Liver (tissue), 9 donors: ENCODE results near the gene PTPRN2. TPM values are rescaled to one million over a fixed set of nuclear protein-coding genes. Genes with fewer than 3 reads are reported as not detected.

ENCODE experiments used
- DNase-seq: peaks from one replicate; pipeline ENCODE4 v3.0.0-alpha.2; 2017; ENCODE audit warnings: low spot score
- H3K27ac ChIP-seq, 2 donors: one replicate each; pipeline ENCODE4 v1.7.0; 2013; ENCODE audit warnings: inconsistent platforms in 2 of 2, low read length in 2 of 2, control low read depth in 1 of 2, low read depth in 1 of 2, mild to moderate bottlenecking in 1 of 2
- H3K27me3 ChIP-seq, 4 donors: one replicate each; pipeline versions ENCODE4 v1.6.1 to v1.7.0; 2013; ENCODE audit warnings: low read length in 3 of 4, inconsistent platforms in 1 of 4, mild to moderate bottlenecking in 1 of 4, moderate library complexity in 1 of 4; ENCODE audit not compliant: control insufficient read depth in 4 of 4, insufficient read depth in 4 of 4
- H3K36me3 ChIP-seq, 4 donors: one replicate each; pipeline versions ENCODE4 v1.6.1 to v1.7.0; 2013; ENCODE audit warnings: low read length in 3 of 4, mild to moderate bottlenecking in 3 of 4, low read depth in 1 of 4, moderate library complexity in 1 of 4; ENCODE audit not compliant: control insufficient read depth in 4 of 4, insufficient read depth in 3 of 4
- H3K4me1 ChIP-seq, 4 donors: one replicate each; pipeline versions ENCODE4 v1.6.1 to v1.7.0; 2013; ENCODE audit warnings: low read length in 3 of 4, mild to moderate bottlenecking in 3 of 4, moderate library complexity in 1 of 4; ENCODE audit not compliant: control insufficient read depth in 4 of 4, insufficient read depth in 4 of 4
- H3K4me3 ChIP-seq, 3 donors: one replicate each; pipeline versions ENCODE4 v1.6.1 to v1.7.0; 2013; ENCODE audit warnings: low read length in 3 of 3, control low read depth in 1 of 3, low read depth in 1 of 3, mild to moderate bottlenecking in 1 of 3
- H3K9ac ChIP-seq, 2 donors: one replicate each; pipeline ENCODE4 v1.7.0; 2013; ENCODE audit warnings: low read length in 2 of 2, mild to moderate bottlenecking in 2 of 2, moderate library complexity in 2 of 2, control low read depth in 1 of 2, low read depth in 1 of 2
- H3K9me3 ChIP-seq, 4 donors: one replicate each; pipeline versions ENCODE4 v1.6.1 to v1.7.0; 2013; ENCODE audit warnings: low read length in 3 of 4; ENCODE audit not compliant: control insufficient read depth in 4 of 4
- FOXA1 ChIP-seq: IDR thresholded peaks from 2 replicates; pipeline ENCODE4 v1.6.1; 2016; ENCODE audit warnings: antibody characterized with exemption
- GABPA ChIP-seq, 2 donors: IDR thresholded peaks in 1 of 2; conservative IDR thresholded peaks in 1 of 2; 2 replicates each; pipeline ENCODE4 v1.6.1; 2016; ENCODE audit warnings: antibody characterized with exemption in 2 of 2, mild to moderate bottlenecking in 1 of 2, moderate library complexity in 1 of 2
- HNF4A ChIP-seq, 2 donors: conservative IDR thresholded peaks; 2 replicates each; pipeline ENCODE4 v1.6.1; 2016; ENCODE audit warnings: antibody characterized with exemption in 2 of 2, mild to moderate bottlenecking in 2 of 2
- HNF4G ChIP-seq: IDR thresholded peaks from 2 replicates; pipeline ENCODE4 v1.6.1; 2016; ENCODE audit warnings: antibody characterized with exemption
- JUND ChIP-seq, 2 donors: IDR thresholded peaks; 2 replicates each; pipeline ENCODE4 v1.6.1; 2016; ENCODE audit warnings: antibody characterized with exemption in 2 of 2
- RXRA ChIP-seq, 2 donors: IDR thresholded peaks; 2 replicates each; pipeline ENCODE4 v1.6.1; 2017 to 2018; ENCODE audit warnings: antibody characterized with exemption in 2 of 2, mild to moderate bottlenecking in 1 of 2
- SP1 ChIP-seq: IDR thresholded peaks from 2 replicates; pipeline ENCODE4 v1.6.1; 2018; ENCODE audit warnings: antibody characterized with exemption, mild to moderate bottlenecking
- TAF1 ChIP-seq: conservative IDR thresholded peaks from 2 replicates; pipeline ENCODE4 v1.6.1; 2016; ENCODE audit warnings: antibody characterized with exemption, mild to moderate bottlenecking
- WGBS: extraction: QIAGEN DNeasy Blood & Tissue Kit; methylation state at CpG from one replicate; pipeline ENCODE4 v1.1.7; 2013; 5-methylcytosine and 5-hydroxymethylcytosine counted together
- polyA plus RNA-seq, 2 donors: library from polyadenylated mRNA; stranded (reverse) in 1 of 2; unstranded in 1 of 2; fragments of 200-250 nt in 1 of 2; fragments of >200 nt in 1 of 2; fragmentation: Nextera tagmentation in 1 of 2; extraction: Ambion mirVana in 1 of 2; gene quantifications; one replicate each; pipeline versions ENCODE4 v1.2.1 to v1.2.3, GENCODE V29; 2013 to 2015
- total RNA-seq, 2 donors: library from RNA; depleted of rRNA; stranded (reverse); fragments of >200 nt; gene quantifications; one replicate each; pipeline ENCODE4 v1.2.3, GENCODE V29; 2014
- TF ChIP-seq, protein P1 (sequence below): fragments of 150-350 bp; IDR thresholded peaks from 2 replicates; pipeline ENCODE4 v1.5.1; 2017; ENCODE audit warnings: improper control_type of control experiment, low read depth, low read length; ENCODE audit not compliant: missing input control
- TF ChIP-seq, protein P2 (sequence below): IDR thresholded peaks from 2 replicates; pipeline ENCODE4 v1.6.1; 2016; ENCODE audit warnings: antibody characterized with exemption
- TF ChIP-seq, protein P3 (sequence below): IDR thresholded peaks from 2 replicates; pipeline ENCODE4 v1.6.1; 2016; ENCODE audit warnings: antibody characterized with exemption, mild to moderate bottlenecking
- TF ChIP-seq, protein P4 (sequence below): IDR thresholded peaks from 2 replicates; pipeline ENCODE4 v1.6.1; 2016; ENCODE audit warnings: antibody characterized with exemption
- donor health status: healthy.
- donor health status: healthy.
- donor health status: healthy.
- donor health status: healthy.
- donor health status: healthy.

Gene PTPRN2
- total and polyA plus RNA-seq, 4 donors = 0.75 to 1.9 (median 1.1) TPM

DNA sequence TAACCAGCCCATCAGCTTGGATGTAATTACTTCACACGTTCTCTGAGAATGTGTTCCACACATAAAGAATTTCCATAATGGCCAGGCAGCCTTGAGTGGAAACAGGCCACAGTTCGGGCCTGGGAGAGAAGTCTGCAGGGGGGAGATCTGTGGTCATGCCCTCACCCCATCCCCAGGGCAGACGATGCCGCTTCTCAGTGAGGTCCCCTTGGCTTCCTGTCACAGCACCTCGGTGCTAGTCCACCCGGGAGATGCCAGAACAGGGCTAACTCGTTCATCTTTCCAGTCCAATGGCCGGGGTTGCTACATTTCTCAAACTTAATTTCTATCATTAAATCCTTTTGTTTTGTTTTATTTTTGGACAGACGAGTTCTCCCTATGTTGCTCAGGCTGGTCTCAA, 624.1 kb downstream of the PTPRN2 start:
- DNase-seq = no peak

DNA sequence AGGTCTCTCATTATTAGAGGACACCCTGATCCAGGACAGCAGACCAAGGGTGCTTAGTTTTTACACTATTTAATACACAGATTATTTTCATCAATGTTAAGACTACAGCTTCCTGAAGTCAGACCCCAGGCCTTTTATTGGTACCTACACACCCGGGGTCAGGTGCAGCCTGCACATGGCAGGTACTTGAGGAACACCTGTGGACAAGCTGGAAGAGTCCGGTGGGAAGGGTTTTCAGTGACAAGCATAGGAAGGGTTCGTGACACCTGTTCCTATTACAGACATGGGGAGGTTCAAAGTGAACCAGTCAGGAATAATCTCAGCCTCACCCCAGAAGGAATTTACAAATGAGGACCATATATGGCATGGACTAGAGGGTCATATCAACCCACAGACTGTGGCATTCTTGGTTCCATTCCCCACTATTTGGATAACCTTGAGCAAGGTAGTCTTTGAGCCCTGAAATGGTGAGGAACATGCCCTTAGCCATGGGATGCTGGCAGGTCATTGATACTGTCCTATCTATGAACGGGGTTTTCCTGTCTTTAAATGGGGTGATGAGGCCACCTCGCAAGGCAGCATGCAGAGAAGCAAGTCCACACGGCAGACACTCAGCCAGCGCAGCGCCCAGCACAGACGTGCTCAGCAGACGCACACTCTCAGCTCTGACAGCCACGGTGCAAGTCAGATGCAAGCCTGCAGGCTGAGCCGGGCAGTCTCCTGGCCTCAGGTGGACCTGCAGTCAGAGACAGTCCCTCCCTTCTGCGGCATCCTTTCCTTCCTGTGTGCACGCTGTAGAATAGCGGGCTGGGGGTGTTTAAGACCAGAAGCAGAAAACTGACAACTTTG, 624.9 kb downstream of the PTPRN2 start:
- H3K9ac ChIP-seq = no peak overlapping the region
- TF ChIP-seq RXRA (IDR thresholded peaks at IDR 0.05) = no peak
- TF ChIP-seq, protein P1, sequence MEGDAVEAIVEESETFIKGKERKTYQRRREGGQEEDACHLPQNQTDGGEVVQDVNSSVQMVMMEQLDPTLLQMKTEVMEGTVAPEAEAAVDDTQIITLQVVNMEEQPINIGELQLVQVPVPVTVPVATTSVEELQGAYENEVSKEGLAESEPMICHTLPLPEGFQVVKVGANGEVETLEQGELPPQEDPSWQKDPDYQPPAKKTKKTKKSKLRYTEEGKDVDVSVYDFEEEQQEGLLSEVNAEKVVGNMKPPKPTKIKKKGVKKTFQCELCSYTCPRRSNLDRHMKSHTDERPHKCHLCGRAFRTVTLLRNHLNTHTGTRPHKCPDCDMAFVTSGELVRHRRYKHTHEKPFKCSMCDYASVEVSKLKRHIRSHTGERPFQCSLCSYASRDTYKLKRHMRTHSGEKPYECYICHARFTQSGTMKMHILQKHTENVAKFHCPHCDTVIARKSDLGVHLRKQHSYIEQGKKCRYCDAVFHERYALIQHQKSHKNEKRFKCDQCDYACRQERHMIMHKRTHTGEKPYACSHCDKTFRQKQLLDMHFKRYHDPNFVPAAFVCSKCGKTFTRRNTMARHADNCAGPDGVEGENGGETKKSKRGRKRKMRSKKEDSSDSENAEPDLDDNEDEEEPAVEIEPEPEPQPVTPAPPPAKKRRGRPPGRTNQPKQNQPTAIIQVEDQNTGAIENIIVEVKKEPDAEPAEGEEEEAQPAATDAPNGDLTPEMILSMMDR = no peak
- TF ChIP-seq, protein P2, sequence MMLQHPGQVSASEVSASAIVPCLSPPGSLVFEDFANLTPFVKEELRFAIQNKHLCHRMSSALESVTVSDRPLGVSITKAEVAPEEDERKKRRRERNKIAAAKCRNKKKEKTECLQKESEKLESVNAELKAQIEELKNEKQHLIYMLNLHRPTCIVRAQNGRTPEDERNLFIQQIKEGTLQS = no peak
- H3K4me1 ChIP-seq = no peaks in the 10 kb centered on the region
- no peaks in the 10 kb centered on the region for H3K36me3 ChIP-seq
- peaks cover 0 to 7% (median 1%) of the 10 kb centered on the region in 4 donors for H3K27me3 ChIP-seq
- no peak for DNase-seq
- WGBS = 79% methylated on average over 15 of the region's 15 CpGs
- no peak overlapping the region for H3K4me3 ChIP-seq
- no peak overlapping the region for H3K27ac ChIP-seq
- no peaks in the 10 kb centered on the region for H3K9me3 ChIP-seq

More for the DNA sequence above, 624.1 kb downstream of the PTPRN2 start:
- Histone ChIP-seq H3K4me3 (no peak overlapping the region), H3K27me3 (peaks cover 0 to 7% (median 1%) of the 10 kb centered on the region in 4 donors), H3K9me3 (no peaks in the 10 kb centered on the region), H3K36me3 (no peaks in the 10 kb centered on the region), H3K4me1 (no peaks in the 10 kb centered on the region), H3K27ac (no peak overlapping the region), H3K9ac (no peak overlapping the region)
- WGBS = 83% methylated on average over 9 of the region's 9 CpGs
- TF ChIP-seq, protein P3, sequence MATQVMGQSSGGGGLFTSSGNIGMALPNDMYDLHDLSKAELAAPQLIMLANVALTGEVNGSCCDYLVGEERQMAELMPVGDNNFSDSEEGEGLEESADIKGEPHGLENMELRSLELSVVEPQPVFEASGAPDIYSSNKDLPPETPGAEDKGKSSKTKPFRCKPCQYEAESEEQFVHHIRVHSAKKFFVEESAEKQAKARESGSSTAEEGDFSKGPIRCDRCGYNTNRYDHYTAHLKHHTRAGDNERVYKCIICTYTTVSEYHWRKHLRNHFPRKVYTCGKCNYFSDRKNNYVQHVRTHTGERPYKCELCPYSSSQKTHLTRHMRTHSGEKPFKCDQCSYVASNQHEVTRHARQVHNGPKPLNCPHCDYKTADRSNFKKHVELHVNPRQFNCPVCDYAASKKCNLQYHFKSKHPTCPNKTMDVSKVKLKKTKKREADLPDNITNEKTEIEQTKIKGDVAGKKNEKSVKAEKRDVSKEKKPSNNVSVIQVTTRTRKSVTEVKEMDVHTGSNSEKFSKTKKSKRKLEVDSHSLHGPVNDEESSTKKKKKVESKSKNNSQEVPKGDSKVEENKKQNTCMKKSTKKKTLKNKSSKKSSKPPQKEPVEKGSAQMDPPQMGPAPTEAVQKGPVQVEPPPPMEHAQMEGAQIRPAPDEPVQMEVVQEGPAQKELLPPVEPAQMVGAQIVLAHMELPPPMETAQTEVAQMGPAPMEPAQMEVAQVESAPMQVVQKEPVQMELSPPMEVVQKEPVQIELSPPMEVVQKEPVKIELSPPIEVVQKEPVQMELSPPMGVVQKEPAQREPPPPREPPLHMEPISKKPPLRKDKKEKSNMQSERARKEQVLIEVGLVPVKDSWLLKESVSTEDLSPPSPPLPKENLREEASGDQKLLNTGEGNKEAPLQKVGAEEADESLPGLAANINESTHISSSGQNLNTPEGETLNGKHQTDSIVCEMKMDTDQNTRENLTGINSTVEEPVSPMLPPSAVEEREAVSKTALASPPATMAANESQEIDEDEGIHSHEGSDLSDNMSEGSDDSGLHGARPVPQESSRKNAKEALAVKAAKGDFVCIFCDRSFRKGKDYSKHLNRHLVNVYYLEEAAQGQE = no peak
- TF ChIP-seq FOXA1 (no peak), SP1 (no peak), GABPA (IDR thresholded peaks at IDR 0.05 in 1 of 2, conservative IDR thresholded peaks at IDR 0.05 in 1 of 2) (no peak), JUND (IDR thresholded peaks at IDR 0.05) (no peak)

DNA sequence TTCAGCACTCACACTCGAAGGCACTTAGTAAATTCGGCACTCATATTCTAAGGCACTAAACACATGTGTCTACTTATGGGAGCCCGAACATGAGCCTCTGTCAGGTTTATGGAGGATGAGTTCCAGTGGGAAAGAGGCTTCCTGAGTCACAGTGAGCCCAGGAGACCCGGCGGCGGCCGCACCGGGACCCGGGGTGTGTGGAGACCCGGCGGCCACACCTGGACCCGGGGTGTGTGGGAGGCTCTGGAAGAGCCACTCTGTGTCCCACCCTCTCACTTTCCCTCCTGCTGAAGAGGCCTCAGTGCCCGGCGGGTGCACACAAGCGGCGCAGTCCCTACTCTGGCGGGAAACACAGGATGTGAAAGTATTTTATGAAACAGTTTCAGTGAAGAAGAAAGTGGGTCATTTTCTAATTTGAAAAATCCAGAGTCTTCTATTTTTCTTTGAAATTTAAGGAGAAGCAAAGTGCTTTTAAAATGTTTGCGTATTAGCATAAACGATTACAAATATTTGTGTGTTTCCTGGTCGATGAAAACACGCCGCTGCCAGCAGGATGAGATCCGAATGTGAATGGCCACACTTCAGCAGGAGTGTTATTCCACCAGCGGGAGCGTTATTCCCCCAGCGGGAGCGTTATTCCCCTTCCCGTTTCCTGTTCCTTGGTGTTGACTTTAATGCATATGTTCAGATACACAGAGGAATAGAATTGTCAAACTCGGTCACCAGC, 625.7 kb downstream of the PTPRN2 start:
- H3K9ac ChIP-seq = no peak overlapping the region
- 29% methylated on average over 29 of the region's 29 CpGs for WGBS
- H3K4me3 ChIP-seq = no peak overlapping the region
- H3K27ac ChIP-seq = no peak overlapping the region
- no peaks in the 10 kb centered on the region for H3K9me3 ChIP-seq
- TF ChIP-seq HNF4G (no peak), TAF1 (no peak), GABPA (IDR thresholded peaks at IDR 0.05 in 1 of 2, conservative IDR thresholded peaks at IDR 0.05 in 1 of 2) (no peak), JUND (IDR thresholded peaks at IDR 0.05) (no peak), FOXA1 (no peak), HNF4A (conservative IDR thresholded peaks at IDR 0.05) (no peak)
- TF ChIP-seq, protein P4, sequence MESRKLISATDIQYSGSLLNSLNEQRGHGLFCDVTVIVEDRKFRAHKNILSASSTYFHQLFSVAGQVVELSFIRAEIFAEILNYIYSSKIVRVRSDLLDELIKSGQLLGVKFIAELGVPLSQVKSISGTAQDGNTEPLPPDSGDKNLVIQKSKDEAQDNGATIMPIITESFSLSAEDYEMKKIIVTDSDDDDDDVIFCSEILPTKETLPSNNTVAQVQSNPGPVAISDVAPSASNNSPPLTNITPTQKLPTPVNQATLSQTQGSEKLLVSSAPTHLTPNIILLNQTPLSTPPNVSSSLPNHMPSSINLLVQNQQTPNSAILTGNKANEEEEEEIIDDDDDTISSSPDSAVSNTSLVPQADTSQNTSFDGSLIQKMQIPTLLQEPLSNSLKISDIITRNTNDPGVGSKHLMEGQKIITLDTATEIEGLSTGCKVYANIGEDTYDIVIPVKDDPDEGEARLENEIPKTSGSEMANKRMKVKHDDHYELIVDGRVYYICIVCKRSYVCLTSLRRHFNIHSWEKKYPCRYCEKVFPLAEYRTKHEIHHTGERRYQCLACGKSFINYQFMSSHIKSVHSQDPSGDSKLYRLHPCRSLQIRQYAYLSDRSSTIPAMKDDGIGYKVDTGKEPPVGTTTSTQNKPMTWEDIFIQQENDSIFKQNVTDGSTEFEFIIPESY = no peak
- DNase-seq = no peak
- peaks cover 0 to 7% (median 1%) of the 10 kb centered on the region in 4 donors for H3K27me3 ChIP-seq
- H3K4me1 ChIP-seq = no peaks in the 10 kb centered on the region
- H3K36me3 ChIP-seq = no peaks in the 10 kb centered on the region
